K562 (cell line): ENCODE measurements around the gene APOBEC3A. TPM values are rescaled to one million over a fixed set of nuclear protein-coding genes. Genes with fewer than 3 reads are reported as not detected.

Experiments used
- ATAC-seq: fragments of 200-7000 bp; cut with Tn5 transposase; 3 replicates; pipeline ENCODE4 v1.9.1; 2020; ENCODE audit warnings: moderate library complexity
- Bru-seq: library from RNA; stranded (reverse); fragments of 400-500 nt; gene quantifications from one replicate; lab custom pipeline; 2021; lab: Mats Ljungman, UMichigan
- BruChase-seq, 2 experiments: library from RNA; stranded (reverse); fragments of 400-500 nt; gene quantifications; one replicate each; lab custom pipeline; 2021; lab: Mats Ljungman, UMichigan
- BruUV-seq: library from RNA; stranded (reverse); fragments of 400-500 nt; replicated peaks from 2 replicates; lab custom pipeline; 2021; lab: Mats Ljungman, UMichigan
- CTCF ChIA-PET: fragments of 300-600 bp; formaldehyde crosslinking; extraction: SDS; loops from one replicate; lab custom pipeline; 2021; ENCODE audit warnings: low intra/inter-chr PET ratio; lab: Yijun Ruan, JAX
- POLR2A ChIA-PET: fragments of 300-600, 350-650 bp; sonication (Branson Sonifier 250); formaldehyde crosslinking; extraction: SDS; loops from one replicate; lab custom pipeline; 2021; ENCODE audit warnings: antibody characterized with exemption, inconsistent platforms; lab: Yijun Ruan, JAX
- DNase-seq, 4 experiments: peaks; one replicate each; pipeline versions ENCODE4 v3.0.0 to v3.0.0-alpha.2; 2011 to 2018; ENCODE audit warnings: low spot score in 3 of 4, mixed read lengths in 3 of 4; ENCODE audit errors: extremely low read depth in 1 of 4
- FAIRE-seq: peaks from 2 replicates; lab custom pipeline; 2011; peaks lifted over from hg19 to GRCh38; lab: Jason Lieb, UNC
- H2AFZ ChIP-seq: 2 replicates; pipeline ENCODE4 v1.6.0; 2011; ENCODE audit warnings: low read depth, low read length, control low read depth, inconsistent platforms
- H3K27ac ChIP-seq: fragments of 200-600 bp; 3 replicates; pipeline ENCODE4 v1.8.0; 2011; ENCODE audit warnings: low read depth, mild to moderate bottlenecking, control low read depth, inconsistent platforms, low read length, moderate library complexity, mixed read lengths; ENCODE audit errors: extremely low read depth
- H3K27me3 ChIP-seq, 2 experiments: fragments of 300-600 bp in 1 of 2; 2 replicates in 1 of 2; 3 replicates in 1 of 2; pipeline versions ENCODE4 v1.6.0 to v1.8.0; 2011; ENCODE audit warnings: inconsistent platforms in 2 of 2, low read length in 2 of 2, mild to moderate bottlenecking in 1 of 2, mixed read lengths in 1 of 2, moderate library complexity in 1 of 2; ENCODE audit not compliant: control insufficient read depth in 2 of 2, insufficient read depth in 2 of 2
- H3K36me3 ChIP-seq: fragments of 300-600 bp; 3 replicates; pipeline ENCODE4 v1.8.0; 2011; ENCODE audit warnings: mild to moderate bottlenecking, low read length, inconsistent platforms; ENCODE audit not compliant: control insufficient read depth, insufficient read depth
- H3K4me1 ChIP-seq, 2 experiments: fragments of 200-600 bp in 1 of 2; replicated peaks in 1 of 2; 2 replicates in 1 of 2; 3 replicates in 1 of 2; pipeline versions ENCODE4 v1.5.1 to v1.8.0; 2011; ENCODE audit warnings: inconsistent platforms in 2 of 2, low read length in 2 of 2, mild to moderate bottlenecking in 1 of 2, mixed read lengths in 1 of 2, moderate library complexity in 1 of 2; ENCODE audit not compliant: control insufficient read depth in 2 of 2, insufficient read depth in 2 of 2
- H3K4me2 ChIP-seq: 2 replicates; pipeline ENCODE4 v1.6.1; 2011; ENCODE audit warnings: low read length, control low read depth, inconsistent platforms, mixed read lengths; ENCODE audit not compliant: insufficient read depth
- H3K4me3 ChIP-seq: fragments of 200-600 bp; sonication (generic), shearing (Covaris generic); 2 replicates; pipeline ENCODE4 v1.5.1; 2016; ENCODE audit warnings: control low read depth, inconsistent platforms
- H3K79me2 ChIP-seq: fragments of 200-600 bp; 3 replicates; pipeline ENCODE4 v1.8.0; 2011; ENCODE audit warnings: low read length, inconsistent platforms; ENCODE audit not compliant: control insufficient read depth, insufficient read depth
- H3K9ac ChIP-seq, 2 experiments: 2 replicates each; pipeline versions ENCODE4 v1.6.0 to v1.6.1; 2011; ENCODE audit warnings: low read depth in 2 of 2, low read length in 2 of 2, control low read depth in 1 of 2, inconsistent platforms in 1 of 2, mild to moderate bottlenecking in 1 of 2, mixed read lengths in 1 of 2; ENCODE audit not compliant: insufficient read depth in 1 of 2
- H3K9me1 ChIP-seq: one replicate; pipeline ENCODE4 v1.6.0; 2011; ENCODE audit warnings: inconsistent platforms, mild to moderate bottlenecking, low read length, moderate library complexity; ENCODE audit not compliant: control insufficient read depth, insufficient read depth
- H3K9me3 ChIP-seq: replicated peaks from 2 replicates; pipeline ENCODE4 v1.5.1; 2011; ENCODE audit warnings: low read depth, low read length, inconsistent platforms; ENCODE audit not compliant: control insufficient read depth, insufficient read depth
- H4K20me1 ChIP-seq: replicated peaks from 2 replicates; pipeline ENCODE4 v1.6.1; 2011; ENCODE audit warnings: low read length, inconsistent platforms, mixed read lengths; ENCODE audit not compliant: control insufficient read depth, insufficient read depth
- C11orf30 ChIP-seq: fragments of 450-650 bp; IDR thresholded peaks from 2 replicates; pipeline ENCODE4 v1.6.1; 2016; ENCODE audit warnings: low read depth, mild to moderate bottlenecking
- CBX5 ChIP-seq: IDR thresholded peaks from 2 replicates; pipeline ENCODE4 v1.6.1; 2014; ENCODE audit warnings: low read depth, borderline replicate concordance
- CTBP1 ChIP-seq: fragments of 450-650 bp; IDR thresholded peaks from 2 replicates; pipeline ENCODE4 v1.6.1; 2016; ENCODE audit warnings: borderline replicate concordance
- MAFF ChIP-seq: IDR thresholded peaks from 2 replicates; pipeline ENCODE4 v1.6.1; 2012; ENCODE audit warnings: low read length, improper control_type of control experiment
- MAFG ChIP-seq: fragments of 450-650 bp; conservative IDR thresholded peaks from 2 replicates; pipeline ENCODE4 v1.6.1; 2016; ENCODE audit warnings: missing genetic modification characterization, missing compliant biosample characterization
- MAFK ChIP-seq: IDR thresholded peaks from 2 replicates; pipeline ENCODE4 v1.6.1; 2011; ENCODE audit warnings: low read length, improper control_type of control experiment
- ZNF316 ChIP-seq: fragments of 450-650 bp; IDR thresholded peaks from 2 replicates; pipeline ENCODE4 v1.6.1; 2016
- ZNF589 ChIP-seq: fragments of 200-800 bp; sonication (Bioruptor generic); IDR thresholded peaks from 2 replicates; pipeline ENCODE4 v1.6.1; 2016; ENCODE audit warnings: low read depth, missing genetic modification characterization, missing compliant biosample characterization
- WGBS: fragments of 100-300 bp; shearing (Covaris generic); methylation state at CpG from one replicate; pipeline ENCODE4 v1.1.6; 2016; ENCODE audit warnings: low coverage, mixed read lengths; ENCODE audit not compliant: insufficient coverage; ENCODE audit errors: missing lambda C conversion rate; 5-methylcytosine and 5-hydroxymethylcytosine counted together
- in situ Hi-C: fragments of 300-500 bp; cut with MboI; formaldehyde crosslinking; loops from 4 replicates; pipeline ENCODE4 v1.15.0; 2018; ENCODE audit warnings: inconsistent platforms, mixed read lengths
- intact Hi-C: fragments of 100-400 bp; cut with micrococcal nuclease; formaldehyde crosslinking; loops from 2 replicates; pipeline ENCODE4 v1.14.2; 2022
- long read RNA-seq, 3 experiments: library from polyadenylated mRNA in 2 of 3; library from RNA in 1 of 3; unstranded in 2 of 3; stranded (forward) in 1 of 3; transcript quantifications; one replicate each; pipeline ENCODE4 v2.0.0, GENCODE V29; 2019 to 2022
- polyA minus RNA-seq, 3 experiments: library from RNA; depleted of rRNA, polyadenylated mRNA; stranded (reverse); fragments of >200 nt; gene quantifications; 2 replicates each; pipeline ENCODE4 v1.2.3, GENCODE V29; 2011
- polyA plus RNA-seq, 8 experiments: library from polyadenylated mRNA; depleted of rRNA in 4 of 8; stranded (reverse) in 5 of 8; unstranded in 3 of 8; fragments of >200 nt; fragmentation: Nextera tagmentation in 2 of 8; fragmentation: Illumina TruSeq in 1 of 8; extraction: Ambion mirVana in 2 of 8; extraction: Trizol in 1 of 8; gene quantifications; 2 replicates each; pipeline versions ENCODE4 v1.2.1 to v1.2.3, GENCODE V29; 2011 to 2014; ENCODE audit warnings: inconsistent platforms in 1 of 8, missing spikeins in 1 of 8
- total RNA-seq, 7 experiments: library from RNA; depleted of rRNA in 6 of 7; stranded (reverse); fragments of >200 nt in 6 of 7; fragmentation: Illumina TruSeq in 2 of 7; extraction: Trizol in 2 of 7; gene quantifications; 2 replicates each; pipeline versions ENCODE4 v1.2.1 to v1.2.3, GENCODE V29; 2011 to 2021; ENCODE audit warnings: low replicate concordance in 1 of 7

Gene APOBEC3A
- total RNA-seq (2011; cell fraction: chromatin; rRNA removed; ENCODE audit: low replicate concordance): not detected in 2 replicates
- total RNA-seq (2011; cell fraction: nucleolus; rRNA removed): not detected in 2 replicates
- not detected in 2 replicates for total RNA-seq (2011; cell fraction: nucleoplasm; rRNA removed)
- total RNA-seq (2014; rRNA removed): not detected in 2 replicates
- total RNA-seq (2014; rRNA removed; fragmentation: Illumina TruSeq; extraction: Trizol): not detected in 2 replicates
- not detected in 2 replicates for total RNA-seq (2015; rRNA removed; fragmentation: Illumina TruSeq; extraction: Trizol)
- not detected in 2 replicates for total RNA-seq (2021)
- polyA plus RNA-seq (2011; rRNA removed): not detected in 2 replicates
- not detected in 2 replicates for polyA plus RNA-seq (2011; cell fraction: cytosol; rRNA removed)
- not detected in 2 replicates for polyA plus RNA-seq (2011; cell fraction: nucleus; rRNA removed)
- polyA plus RNA-seq (2012): not detected in 2 replicates
- polyA plus RNA-seq (2014; fragmentation: Illumina TruSeq; extraction: Trizol): not detected in 2 replicates
- under 1 TPM in 1 of 2 experiments, not detected in 1; 0.04 TPM for polyA plus RNA-seq (2014; fragmentation: Nextera tagmentation; extraction: Ambion mirVana)
- not detected in 2 replicates for polyA plus RNA-seq (2014; rRNA removed)
- polyA minus RNA-seq (2011; rRNA and poly(A)+ RNA removed): not detected in 2 replicates
- polyA minus RNA-seq (2011; cell fraction: cytosol; rRNA and poly(A)+ RNA removed): not detected in 2 replicates
- polyA minus RNA-seq (2011; cell fraction: nucleus; rRNA and poly(A)+ RNA removed): not detected in 2 replicates
- Bru-seq, nascent RNA: not detected
- BruChase-seq, experiment 1, labeled RNA remaining after a 2-hour chase: percentile 2 among the genes with signal in this experiment
- percentile 4 among the genes with signal in this experiment for BruChase-seq, experiment 2, labeled RNA remaining after a 6-hour chase
- long read RNA-seq, experiment 1: 0 reads
- long read RNA-seq, experiment 2: 0 reads
- long read RNA-seq, experiment 3: 0 reads

GRCh38 chr22:38957046-38957770 is at the start of gene APOBEC3A:
Gene APOBEC3A, plus strand, starts transcription at chr22:38957609. Its CDS starts 83 bp downstream, at chr22:38957692.
- CTCF ChIA-PET: no interaction called here
- no peak within 1 kb of the TSS for H3K4me2 ChIP-seq

More at GRCh38 chr22:38957046-38957770, at the start of gene APOBEC3A:
- no peak for DNase-seq
- Histone ChIP-seq H3K9ac (no peak within 1 kb of the TSS), H3K79me2 (no peaks in the 10 kb centered on the region), H3K36me3 (no peaks in the 10 kb centered on the region), H2AFZ (no peak within 1 kb of the TSS), H4K20me1 (no peaks in the 10 kb centered on the region), H3K9me3 (no peaks in the 10 kb centered on the region), H3K4me3 (no peak within 1 kb of the TSS), H3K4me1 (peaks cover 0 to 4% of the 10 kb centered on the region in 2 experiments; a peak in 3 of 5 replicates), H3K27me3 (peaks cover 0 to 11% of the 10 kb centered on the region in 2 experiments; a peak in 2 of 5 replicates), H3K27ac (no peak within 1 kb of the TSS), H3K9me1 (no peaks in the 10 kb centered on the region)
- in situ Hi-C loops (no loop called here), intact Hi-C loops (no loop called here)
- POLR2A ChIA-PET: no interaction called here
- WGBS: 2% methylated on average over 7 of the region's 11 CpGs
- FAIRE-seq: no peak
- BruUV-seq: no TSS peak
- TF ChIP-seq CTBP1 (0 out of 2 replicates have a peak, but pooled peaks have one; percentile 9), MAFG (peak; percentile 90), C11orf30 (peak; percentile 94), MAFF (peak; percentile 92), MAFK (peak; percentile 94), ZNF589 (CRISPR knock-in tag) (no peak), ZNF316 (peak; percentile 95), CBX5 (no peak)
- ATAC-seq: no peak
